Natural killer cell treated with Interleukin-12 subunit alpha and Interleukin-12 subunit beta and Interleukin-15 and Interleukin-18, amount 100 ng/mL, for 72 hours (primary cell): ENCODE results near the gene ZNF146. TPM values are rescaled to one million over a fixed set of nuclear protein-coding genes. Genes with fewer than 3 reads are reported as not detected.
"Not testable (repeated sequence)": the region's sequence is repeated elsewhere in the genome, so short reads cannot be mapped to it uniquely, and the experiment has no call there.

Experiments used
- ATAC-seq, 2 donors: fragments of 150-1000 bp; cut with Tn5 transposase in 1 of 2; sonication (Bioruptor Pico), chemical (Tn5 transposase) in 1 of 2; 2 replicates each; pipeline ENCODE4 v1.10.0; 2021
- DNase-seq: peaks from one replicate; pipeline ENCODE4 v3.0.0; 2022; ENCODE audit warnings: low spot score
- H3K27ac Mint-ChIP-seq, 2 donors: 1 replicate in 1 of 2; 2 replicates in 1 of 2; pipeline ENCODE4 v1.8.0; 2022; ENCODE audit warnings: mixed read lengths in 2 of 2, mild to moderate bottlenecking in 1 of 2, moderate library complexity in 1 of 2
- H3K27me3 Mint-ChIP-seq, 2 donors: 1 replicate in 1 of 2; 2 replicates in 1 of 2; pipeline ENCODE4 v1.8.0; 2022; ENCODE audit warnings: mixed read lengths in 2 of 2
- H3K36me3 Mint-ChIP-seq: one replicate; pipeline ENCODE4 v1.8.0; 2022; ENCODE audit warnings: mixed read lengths
- H3K4me1 Mint-ChIP-seq, 2 donors: 1 replicate in 1 of 2; 2 replicates in 1 of 2; pipeline ENCODE4 v1.8.0; 2022; ENCODE audit warnings: low read depth in 2 of 2, mixed read lengths in 2 of 2, mild to moderate bottlenecking in 1 of 2
- H3K4me3 Mint-ChIP-seq: one replicate; pipeline ENCODE4 v1.8.0; 2022; ENCODE audit warnings: mixed read lengths
- H3K9me3 Mint-ChIP-seq: 2 replicates; pipeline ENCODE4 v1.8.0; 2022; ENCODE audit warnings: mixed read lengths
- total RNA-seq, 2 donors: library from RNA; stranded (reverse); gene quantifications; one replicate each; pipeline ENCODE4 v1.2.3, GENCODE V29; 2022

Gene ZNF146
- 10 to 100 TPM; 72.4 to 72.8 TPM for total RNA-seq

DNA sequence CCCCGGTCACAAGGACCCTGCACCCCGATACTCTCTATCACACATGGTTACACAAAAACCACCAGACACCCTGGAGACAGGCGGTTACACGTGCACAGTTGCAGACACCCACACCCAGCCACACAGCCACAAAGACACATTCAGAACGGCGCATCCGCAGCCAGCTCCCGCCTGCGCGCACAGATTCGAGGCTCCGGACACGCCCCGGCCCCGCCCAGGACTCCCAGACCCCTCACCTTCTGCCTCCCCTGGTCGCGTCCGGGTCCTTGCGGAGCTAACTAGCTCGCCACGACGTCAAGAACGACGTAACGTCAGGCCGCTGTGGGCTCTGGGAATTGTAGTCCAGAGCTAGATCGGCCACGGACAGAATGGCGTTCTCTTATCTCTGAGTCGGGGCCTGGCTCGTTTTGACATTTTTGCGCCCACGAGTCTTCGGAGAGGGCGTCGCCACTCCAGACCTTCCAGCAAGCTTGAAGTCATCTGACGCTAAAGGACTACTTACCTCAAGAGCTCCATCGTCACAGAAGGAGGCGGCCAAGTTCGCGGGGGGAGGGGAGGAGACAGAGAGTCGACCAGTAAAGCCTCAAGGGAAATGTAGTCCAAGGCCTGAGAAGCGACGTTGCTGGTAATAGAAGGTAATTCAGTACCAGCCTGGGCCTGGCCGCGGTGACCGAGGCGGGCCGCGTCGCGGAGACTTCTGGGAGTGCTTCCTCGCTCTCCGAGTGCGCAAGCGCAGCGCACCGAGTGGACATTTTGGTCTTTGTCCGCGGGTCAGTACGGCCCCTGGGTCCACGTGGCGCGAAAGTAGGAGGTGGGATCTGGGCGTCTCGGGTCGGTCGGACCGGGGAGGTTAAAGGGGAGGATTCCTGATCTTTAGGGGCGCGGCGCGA, at the start of gene ZNF146, which contains the start of gene ZNF565:
TSS of gene ZNF146 (plus strand) at position 721 of the 890 bp plus-strand sequence. CDS start 21,335 bp downstream, outside the sequence.
TSS of gene ZNF565 (minus strand) at position 280 of the 890 bp plus-strand sequence. CDS start 12,680 bp downstream, outside the sequence.
- DNase-seq = peak; percentile 98
- Mint-ChIP-seq H3K27me3 (no peaks in the 10 kb centered on the region), H3K9me3 (no peaks in the 10 kb centered on the region), H3K4me1 (peaks cover 9 to 12% of the 10 kb centered on the region in 2 donors), H3K4me3 (no peak within 1 kb of the TSS), H3K36me3 (peaks cover 6% of the 10 kb centered on the region), H3K27ac (no peak within 1 kb of the TSS)
- ATAC-seq = peak; percentile 94 to 96

DNA sequence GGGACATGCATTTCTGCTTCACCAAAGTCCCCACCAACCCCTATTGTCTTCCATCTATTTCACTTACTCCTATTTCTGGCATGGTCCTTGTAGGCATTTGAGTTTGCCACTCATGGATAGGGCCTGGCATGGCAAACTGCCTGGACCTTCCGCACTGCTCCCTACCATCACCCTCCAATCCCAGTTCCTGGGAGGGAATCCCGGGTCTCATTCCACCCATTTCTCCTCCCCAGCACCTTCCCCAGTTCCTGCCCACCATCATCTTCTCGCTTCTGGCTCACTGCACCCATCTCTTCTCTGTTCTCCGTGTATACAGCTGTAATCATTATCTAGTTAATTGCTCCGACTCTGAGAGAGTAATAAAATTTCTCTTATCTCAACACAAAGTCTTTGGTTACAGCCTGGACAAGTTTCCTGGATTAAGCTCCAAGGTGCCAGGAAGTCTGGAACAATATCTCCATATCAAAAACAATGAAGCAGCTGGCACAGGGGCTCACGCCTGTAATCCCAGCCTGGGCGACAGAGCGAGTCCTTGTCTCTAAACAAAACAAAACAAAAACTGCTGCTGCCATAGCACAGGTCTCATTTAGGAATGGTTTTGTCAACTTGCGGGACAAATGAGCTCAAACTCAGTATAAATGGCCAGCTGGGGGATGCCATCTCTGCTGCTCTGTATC, 45.7 kb upstream of the ZNF146 start:
- DNase-seq (no peak), ATAC-seq (no peak)
- Mint-ChIP-seq H3K27me3 (no peaks in the 10 kb centered on the region), H3K27ac (no peak overlapping the region), H3K9me3 (no peaks in the 10 kb centered on the region), H3K4me3 (no peak overlapping the region), H3K36me3 (no peaks in the 10 kb centered on the region), H3K4me1 (peaks cover 0 to 2% of the 10 kb centered on the region in 2 donors)

DNA sequence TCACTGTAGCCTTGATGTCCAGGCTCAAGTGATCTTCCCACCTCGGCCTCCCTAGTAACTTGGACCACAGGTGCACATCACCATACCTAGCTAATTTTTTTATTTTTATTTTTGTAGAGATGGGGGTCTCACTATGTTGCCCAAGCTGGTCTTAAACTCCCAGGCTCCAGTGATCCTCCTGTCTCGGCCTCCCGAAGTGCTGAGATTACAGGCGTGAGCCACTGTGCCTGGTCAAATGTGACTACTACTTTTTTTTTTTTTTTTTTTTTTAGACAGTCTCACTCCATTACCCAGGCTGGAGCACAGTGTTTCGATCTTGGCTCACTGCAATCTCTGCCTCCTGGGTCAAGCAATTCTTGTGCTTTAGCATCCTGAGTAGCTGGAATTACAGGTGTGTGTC, 42.1 kb upstream of the ZNF146 start:
- H3K4me1 Mint-ChIP-seq = peaks cover 0 to 2% of the 10 kb centered on the region in 2 donors
- H3K4me3 Mint-ChIP-seq = no peak overlapping the region
- DNase-seq (no peak), ATAC-seq (no peak)
- no peak overlapping the region for H3K27ac Mint-ChIP-seq
- no peaks in the 10 kb centered on the region for H3K36me3 Mint-ChIP-seq
- H3K27me3 Mint-ChIP-seq = no peaks in the 10 kb centered on the region
- H3K9me3 Mint-ChIP-seq = no peaks in the 10 kb centered on the region

DNA sequence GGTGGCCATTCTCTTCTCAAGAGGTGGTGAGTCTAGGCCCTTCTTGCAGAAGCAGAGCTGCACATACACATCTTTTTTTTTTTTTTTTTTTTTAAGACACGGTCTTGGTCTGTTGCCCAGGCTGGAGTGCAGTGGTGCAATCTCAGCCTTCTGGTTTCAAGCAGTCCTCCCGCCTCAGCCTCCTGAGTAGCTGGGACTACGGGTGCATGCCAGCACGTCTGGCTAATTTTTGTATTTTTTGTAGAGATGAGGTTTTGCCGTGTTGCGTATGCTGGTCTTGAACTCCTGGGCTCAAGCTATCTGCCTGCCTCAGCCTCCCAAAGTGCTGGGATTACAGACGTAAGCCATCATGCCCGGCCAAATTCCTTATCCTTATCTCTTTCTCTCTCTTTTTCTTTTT, 41.1 kb upstream of the ZNF146 start:
- not testable (repeated sequence) for H3K27ac Mint-ChIP-seq, H3K27me3 Mint-ChIP-seq, H3K36me3 Mint-ChIP-seq

DNA sequence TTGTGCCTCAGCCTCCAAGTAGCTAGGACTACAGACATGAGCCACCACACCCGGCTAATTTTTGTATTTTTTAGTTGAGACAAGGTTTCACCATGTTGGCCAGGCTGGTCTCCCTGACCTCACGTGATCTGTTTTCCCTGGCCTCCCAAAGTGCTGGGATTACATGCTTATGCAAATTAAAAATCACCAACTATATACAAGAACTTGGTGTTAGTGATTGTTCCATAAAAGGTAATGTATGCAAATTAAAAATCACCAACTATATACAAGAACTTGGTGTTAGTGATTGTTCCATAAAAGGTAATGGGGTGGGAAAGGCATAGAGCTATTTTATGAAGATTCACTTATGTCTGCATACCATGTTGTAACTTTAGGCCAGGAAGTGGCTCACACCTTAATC, 35.8 kb upstream of the ZNF146 start:
- not testable (repeated sequence) for H3K9me3 Mint-ChIP-seq, H3K36me3 Mint-ChIP-seq, H3K27ac Mint-ChIP-seq, DNase-seq, H3K4me1 Mint-ChIP-seq, H3K4me3 Mint-ChIP-seq, ATAC-seq, H3K27me3 Mint-ChIP-seq

More for the DNA sequence above, 41.1 kb upstream of the ZNF146 start:
- not testable (repeated sequence) for H3K4me3 Mint-ChIP-seq, ATAC-seq, H3K9me3 Mint-ChIP-seq, H3K4me1 Mint-ChIP-seq, DNase-seq

DNA sequence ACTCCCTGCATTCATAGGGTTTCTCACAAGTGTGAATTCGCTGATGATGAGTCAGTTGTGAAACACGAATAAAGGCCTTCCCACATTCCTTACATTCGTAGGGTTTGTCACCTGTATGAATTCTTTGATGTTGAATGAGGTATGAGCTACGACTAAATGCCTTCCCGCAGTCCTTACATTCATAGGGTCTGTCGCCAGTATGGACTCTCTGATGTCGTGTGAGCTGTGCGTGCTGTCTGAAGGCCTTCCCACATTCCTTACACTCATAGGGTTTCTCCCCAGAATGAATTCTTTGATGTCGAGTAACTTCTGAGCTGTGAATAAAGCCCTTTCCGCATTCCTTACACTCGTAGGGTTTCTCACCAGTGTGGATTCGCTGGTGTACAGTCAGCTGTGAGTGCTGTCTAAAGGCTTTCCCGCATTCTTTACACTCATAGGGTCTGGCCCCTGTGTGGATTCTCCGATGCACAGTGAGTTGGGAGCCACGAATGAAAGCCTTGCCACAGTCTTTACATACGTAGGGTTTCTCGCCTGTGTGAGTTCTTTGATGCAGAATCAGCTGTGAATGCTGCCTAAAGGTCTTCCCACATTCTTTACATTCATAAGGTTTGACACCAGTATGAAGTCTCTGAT, 32.2 kb upstream of the ZNF146 start:
- H3K27ac Mint-ChIP-seq = no peak overlapping the region
- no peaks in the 10 kb centered on the region for H3K27me3 Mint-ChIP-seq
- ATAC-seq = no peak
- H3K4me1 Mint-ChIP-seq = no peaks in the 10 kb centered on the region
- H3K4me3 Mint-ChIP-seq = no peak overlapping the region
- no peaks in the 10 kb centered on the region for H3K36me3 Mint-ChIP-seq
- DNase-seq = no peak
- no peaks in the 10 kb centered on the region for H3K9me3 Mint-ChIP-seq

- ATAC-seq = no peak
- no peaks in the 10 kb centered on the region for H3K36me3 Mint-ChIP-seq
- no peaks in the 10 kb centered on the region for H3K9me3 Mint-ChIP-seq
These were observed 31.7 kb upstream of the ZNF146 start for GRCh38 chr19:36183245-36183628.

DNA sequence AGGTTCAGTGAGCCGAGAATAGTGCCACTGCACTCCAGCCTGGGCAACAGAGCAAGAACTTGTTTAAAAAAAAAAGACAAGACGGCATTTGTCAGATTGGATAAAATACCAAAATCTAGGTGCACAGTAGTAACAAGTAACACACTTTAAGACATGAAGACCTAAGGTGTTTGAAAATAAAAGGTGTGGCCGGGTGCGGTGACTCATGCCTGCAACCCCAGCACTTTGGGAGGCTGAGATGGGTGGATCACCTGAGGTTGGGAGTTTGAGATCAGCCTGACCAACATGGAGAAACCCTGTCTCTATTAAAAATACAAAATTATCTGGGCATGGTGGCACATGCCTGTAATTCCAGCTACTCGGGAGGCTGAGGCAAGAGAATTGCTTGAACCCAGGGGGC, 28.2 kb upstream of the ZNF146 start:
- not testable (repeated sequence) for DNase-seq, H3K9me3 Mint-ChIP-seq, H3K4me3 Mint-ChIP-seq, H3K27ac Mint-ChIP-seq, H3K4me1 Mint-ChIP-seq, H3K36me3 Mint-ChIP-seq, H3K27me3 Mint-ChIP-seq, ATAC-seq

More at GRCh38 chr19:36183245-36183628, 31.7 kb upstream of the ZNF146 start:
- Mint-ChIP-seq H3K27me3 (no peaks in the 10 kb centered on the region), H3K4me3 (no peak overlapping the region), H3K27ac (no peak overlapping the region), H3K4me1 (no peaks in the 10 kb centered on the region)
- no peak for DNase-seq

- Mint-ChIP-seq H3K36me3 (peaks cover 4% of the 10 kb centered on the region), H3K4me1 (no peaks in the 10 kb centered on the region), H3K27me3 (no peaks in the 10 kb centered on the region), H3K27ac (no peak overlapping the region), H3K4me3 (no peak overlapping the region), H3K9me3 (no peaks in the 10 kb centered on the region)
- DNase-seq = no peak
- ATAC-seq = no peak
These were observed 18.7 kb upstream of the ZNF146 start for GRCh38 chr19:36196249-36196648.

GRCh38 chr19:36198119-36198518, 16.8 kb upstream of the ZNF146 start:
- H3K4me3 Mint-ChIP-seq = no peak overlapping the region
- no peak overlapping the region for H3K27ac Mint-ChIP-seq
- no peak for DNase-seq
- H3K36me3 Mint-ChIP-seq = no peaks in the 10 kb centered on the region
- H3K27me3 Mint-ChIP-seq = no peaks in the 10 kb centered on the region
- H3K4me1 Mint-ChIP-seq = no peaks in the 10 kb centered on the region
- no peak for ATAC-seq
- H3K9me3 Mint-ChIP-seq = no peaks in the 10 kb centered on the region

DNA sequence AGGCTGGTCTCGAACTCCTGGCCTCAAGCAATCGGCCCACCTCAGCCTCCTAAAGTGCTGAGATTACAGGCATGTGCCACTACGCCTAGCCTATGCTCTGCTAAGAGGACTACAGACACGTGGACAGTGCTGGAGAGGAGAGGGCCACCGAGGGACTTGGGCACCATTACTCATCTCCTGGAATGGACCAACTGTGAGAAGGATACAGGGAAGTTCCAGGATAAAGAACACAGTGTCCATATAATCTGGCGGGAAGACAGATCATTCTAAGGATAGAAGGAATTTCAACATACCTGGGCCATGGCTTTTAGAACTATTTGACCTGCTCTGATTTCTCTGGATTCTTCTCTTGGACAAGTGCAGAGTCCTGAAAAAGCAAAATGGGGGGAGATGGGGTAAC, 13.2 kb upstream of the ZNF146 start:
- no peak for ATAC-seq
- Mint-ChIP-seq H3K27ac (no peak overlapping the region), H3K36me3 (no peaks in the 10 kb centered on the region), H3K27me3 (no peaks in the 10 kb centered on the region), H3K4me3 (no peak overlapping the region), H3K4me1 (no peaks in the 10 kb centered on the region), H3K9me3 (no peaks in the 10 kb centered on the region)
- no peak for DNase-seq

- H3K36me3 Mint-ChIP-seq = no peaks in the 10 kb centered on the region
- H3K27me3 Mint-ChIP-seq = no peaks in the 10 kb centered on the region
- DNase-seq = no peak
- H3K27ac Mint-ChIP-seq = no peak overlapping the region
- H3K4me3 Mint-ChIP-seq = no peak overlapping the region
- H3K9me3 Mint-ChIP-seq = no peaks in the 10 kb centered on the region
- H3K4me1 Mint-ChIP-seq = no peaks in the 10 kb centered on the region
- no peak for ATAC-seq
These were observed 11.6 kb upstream of the ZNF146 start for GRCh38 chr19:36203293-36203692.

DNA sequence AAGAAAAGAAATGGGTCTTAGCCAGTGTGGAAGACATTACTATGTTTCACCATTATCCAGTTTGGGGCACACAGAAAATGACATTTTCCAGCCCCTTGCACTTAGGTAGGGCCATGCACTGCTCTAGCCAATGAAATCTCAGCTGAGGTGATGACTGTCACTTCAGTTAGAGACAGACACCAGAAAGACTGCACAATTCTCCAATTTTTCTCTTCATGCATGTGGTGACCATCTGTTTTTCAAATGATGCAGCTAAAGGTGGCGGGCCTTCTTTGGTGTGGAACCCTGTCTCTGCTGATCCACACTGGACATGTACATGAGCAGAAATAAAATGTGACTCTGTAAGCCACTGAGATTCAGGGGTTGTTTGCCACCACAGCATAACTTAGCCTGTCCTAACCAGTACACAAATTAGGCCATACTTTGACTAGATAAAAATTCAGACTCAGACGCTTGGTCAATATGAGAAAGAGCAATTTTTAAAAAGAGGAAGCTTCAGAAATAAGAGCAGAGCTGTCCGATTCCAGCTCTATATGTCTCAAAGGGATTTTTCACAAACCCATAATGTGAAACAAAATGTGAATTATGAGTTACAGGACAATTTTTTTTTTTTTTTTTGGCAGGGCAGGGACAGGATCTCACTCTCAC, 7.2 kb upstream of the ZNF146 start:
- no peak overlapping the region for H3K27ac Mint-ChIP-seq

More for the DNA sequence above, 7.2 kb upstream of the ZNF146 start:
- no peak for ATAC-seq
- Mint-ChIP-seq H3K9me3 (no peaks in the 10 kb centered on the region), H3K36me3 (no peaks in the 10 kb centered on the region), H3K27me3 (no peaks in the 10 kb centered on the region), H3K4me3 (no peak overlapping the region), H3K4me1 (no peaks in the 10 kb centered on the region)
- DNase-seq = no peak
